ENCODE results near the gene BRD9. TPM values are rescaled to one million over a fixed set of nuclear protein-coding genes. Genes with fewer than 3 reads are reported as not detected.
A peak's percentile ranks its signal among the peaks of the same experiment; 100 is the strongest.
"Not testable (repeated sequence)": the region's sequence is repeated elsewhere in the genome, so short reads cannot be mapped to it uniquely, and the experiment has no call there.

BRD9 gene
- total RNA-seq, 1 donor from 2014 or later: 40.8 TPM

- peak; percentile 72 for DNase-seq (ENCODE audit: low spot score)
These were observed 30.8 kb upstream of the BRD9 start for GRCh38 chr5:923281-923873.

DNA sequence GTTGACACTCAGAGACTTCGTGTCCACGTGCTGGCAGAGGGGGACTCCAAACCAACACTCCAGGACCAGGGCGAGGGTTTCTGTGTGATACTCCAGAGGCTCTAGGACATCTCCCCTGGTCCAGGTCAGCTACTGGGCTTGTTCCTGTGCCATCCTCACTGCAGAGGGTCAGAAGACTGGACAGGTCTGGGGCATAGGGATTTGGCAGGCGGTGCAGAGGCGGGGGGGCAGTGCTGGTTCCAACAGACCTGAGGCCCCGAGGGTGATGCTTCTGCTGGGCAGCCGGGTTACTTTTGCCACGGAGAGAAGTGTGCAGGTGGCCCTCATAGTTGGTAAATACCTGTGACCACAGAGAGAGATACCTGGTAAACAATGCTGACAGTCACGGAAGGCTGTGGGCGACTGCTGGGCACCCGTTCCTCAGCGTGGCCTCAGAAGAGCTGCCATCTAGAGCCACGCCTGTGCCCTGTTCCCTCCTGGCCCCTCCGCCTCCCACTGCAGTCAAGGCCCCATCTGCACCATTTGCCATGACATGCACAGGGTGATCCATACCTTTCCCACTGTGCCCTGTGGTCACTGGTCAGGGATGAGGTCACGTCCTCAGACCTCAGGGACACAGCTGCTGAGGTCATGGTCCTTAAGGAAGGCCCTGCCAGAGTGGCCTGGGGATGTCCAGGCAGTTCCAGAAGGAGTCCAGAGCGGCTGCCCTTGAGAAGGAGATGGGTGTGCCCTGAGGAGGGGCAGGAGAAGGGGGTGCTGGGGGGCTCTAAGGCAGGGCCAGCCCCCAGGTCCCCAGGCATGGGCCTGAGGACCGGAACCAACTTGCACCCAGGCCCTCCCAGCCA, 30.1 kb upstream of the BRD9 start:
- DNase-seq (ENCODE audit: low spot score): no peak

DNA sequence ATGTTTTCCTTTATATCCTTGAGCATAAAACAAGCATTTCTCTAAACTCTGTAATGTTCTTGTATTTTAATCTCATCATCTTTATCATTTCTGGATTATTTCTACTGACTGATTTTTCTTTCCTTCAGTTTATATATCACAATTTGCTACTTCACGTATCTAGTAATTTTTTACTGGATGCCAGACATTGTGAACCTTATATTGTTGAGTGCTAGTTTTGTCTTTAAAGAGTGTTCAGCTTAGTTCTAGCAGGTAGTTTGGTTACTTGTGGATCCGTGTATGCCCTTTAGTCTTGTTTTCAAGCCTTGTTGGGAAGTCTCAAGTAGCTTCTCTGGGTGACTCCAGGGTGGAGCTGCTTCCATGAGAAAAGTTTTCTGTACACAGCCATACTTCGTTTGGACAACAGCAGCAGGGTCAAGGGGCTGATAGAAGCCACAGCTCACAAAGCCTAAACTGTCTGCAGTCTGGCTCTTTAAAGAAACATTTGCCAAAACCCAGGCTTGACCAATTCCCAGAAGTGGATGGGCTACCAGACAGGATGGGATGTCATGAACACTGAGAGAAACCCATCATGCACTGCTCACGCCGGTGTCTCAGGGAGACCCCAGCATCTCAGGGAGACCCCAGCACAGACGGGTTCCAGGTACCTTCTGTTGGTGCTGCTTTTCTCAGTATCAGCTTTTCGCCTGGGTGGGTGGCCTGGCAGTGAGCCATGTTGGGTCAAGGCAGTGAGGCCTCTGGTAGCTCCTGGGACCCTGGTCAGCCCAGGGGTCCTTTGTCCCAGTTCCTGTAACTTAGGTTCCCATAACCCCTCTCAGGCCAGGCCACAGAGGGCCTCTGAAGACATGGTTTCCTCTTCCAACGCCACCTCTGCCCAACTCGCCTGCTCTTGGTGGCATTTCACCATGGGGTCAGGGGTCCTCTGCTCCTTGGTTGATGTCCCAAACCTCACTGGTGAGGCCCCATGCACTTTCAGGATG, 29.1 kb upstream of the BRD9 start:
- no peak for DNase-seq (ENCODE audit: low spot score)

- DNase-seq (ENCODE audit: low spot score): no peak
These were observed 27.7 kb upstream of the BRD9 start for GRCh38 chr5:920321-920720.

GRCh38 chr5:919356-920000, 26.9 kb upstream of the BRD9 start:
- no peak for DNase-seq (ENCODE audit: low spot score)

- not testable (repeated sequence) for DNase-seq (ENCODE audit: low spot score)
These were observed 26.1 kb upstream of the BRD9 start for GRCh38 chr5:918717-919116.

GRCh38 chr5:916441-917293, 24.1 kb upstream of the BRD9 start:
- DNase-seq (ENCODE audit: low spot score): no peak

- DNase-seq (ENCODE audit: low spot score): no peak
These were observed 23.3 kb upstream of the BRD9 start for GRCh38 chr5:915946-916345.

- DNase-seq (ENCODE audit: low spot score): not testable (repeated sequence)
These were observed 22.7 kb upstream of the BRD9 start for GRCh38 chr5:915346-915745.

DNA sequence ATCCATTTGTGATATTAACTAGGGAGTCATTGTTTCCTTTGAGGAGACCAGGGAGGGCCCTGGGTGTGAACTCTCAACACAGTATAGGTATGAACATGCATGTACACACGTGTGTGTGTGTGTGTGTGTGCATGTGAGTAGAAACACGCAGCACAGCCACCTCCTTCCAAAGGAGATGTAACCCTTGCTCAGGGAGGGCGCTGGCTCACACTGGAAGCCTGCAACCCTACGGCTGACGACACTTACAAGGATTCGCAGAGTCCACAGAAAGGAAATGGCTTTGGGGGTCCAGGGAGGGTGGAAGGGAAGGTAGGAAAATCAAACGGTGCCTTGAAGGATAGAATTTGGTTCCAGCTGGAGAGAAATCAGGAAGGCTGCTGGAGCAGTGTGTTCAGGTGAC, 22.0 kb upstream of the BRD9 start:
- DNase-seq (ENCODE audit: low spot score): no peak

DNA sequence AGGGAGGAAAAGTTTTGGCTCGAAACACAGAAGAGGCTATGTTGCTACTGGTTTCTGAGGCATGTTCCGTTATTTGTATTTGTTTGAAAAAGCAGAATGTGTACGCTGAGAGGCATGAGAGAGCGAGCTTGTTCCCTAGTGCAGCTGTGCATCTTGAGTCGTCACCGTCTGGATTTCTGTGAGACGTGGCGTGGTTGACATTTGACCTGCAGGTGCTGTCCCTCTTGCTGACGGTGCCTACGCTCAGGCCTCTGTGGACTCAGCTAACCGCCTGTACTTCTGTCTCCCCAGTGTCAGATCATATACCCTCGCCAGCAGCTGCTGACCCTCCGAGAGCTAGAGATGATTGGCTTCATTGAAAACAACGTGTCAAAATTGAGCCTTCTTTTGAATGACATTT, 21.6 kb upstream of the BRD9 start:
- no peak for DNase-seq (ENCODE audit: low spot score)

- DNase-seq (ENCODE audit: low spot score): no peak
These were observed 19.9 kb upstream of the BRD9 start for GRCh38 chr5:912280-913091.

DNA sequence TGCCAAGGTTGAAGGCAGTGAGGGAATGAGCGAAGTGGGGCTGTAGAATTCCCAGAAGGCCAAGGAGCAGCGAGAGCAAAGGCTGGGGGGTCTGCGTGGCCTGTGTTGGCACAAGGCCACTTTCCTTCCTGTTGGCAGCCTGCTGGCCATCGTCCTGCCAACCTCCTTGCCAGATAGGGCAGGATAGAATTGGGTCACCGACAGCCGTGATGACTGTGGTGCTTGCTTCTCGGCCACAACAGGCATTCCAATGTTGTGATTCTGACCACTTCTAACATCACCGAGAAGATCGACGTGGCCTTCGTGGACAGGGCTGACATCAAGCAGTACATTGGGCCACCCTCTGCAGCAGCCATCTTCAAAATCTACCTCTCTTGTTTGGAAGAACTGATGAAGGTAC, 19.0 kb upstream of the BRD9 start:
- DNase-seq (ENCODE audit: low spot score): no peak

GRCh38 chr5:910769-911160, 18.2 kb upstream of the BRD9 start:
- no peak for DNase-seq (ENCODE audit: low spot score)

DNA sequence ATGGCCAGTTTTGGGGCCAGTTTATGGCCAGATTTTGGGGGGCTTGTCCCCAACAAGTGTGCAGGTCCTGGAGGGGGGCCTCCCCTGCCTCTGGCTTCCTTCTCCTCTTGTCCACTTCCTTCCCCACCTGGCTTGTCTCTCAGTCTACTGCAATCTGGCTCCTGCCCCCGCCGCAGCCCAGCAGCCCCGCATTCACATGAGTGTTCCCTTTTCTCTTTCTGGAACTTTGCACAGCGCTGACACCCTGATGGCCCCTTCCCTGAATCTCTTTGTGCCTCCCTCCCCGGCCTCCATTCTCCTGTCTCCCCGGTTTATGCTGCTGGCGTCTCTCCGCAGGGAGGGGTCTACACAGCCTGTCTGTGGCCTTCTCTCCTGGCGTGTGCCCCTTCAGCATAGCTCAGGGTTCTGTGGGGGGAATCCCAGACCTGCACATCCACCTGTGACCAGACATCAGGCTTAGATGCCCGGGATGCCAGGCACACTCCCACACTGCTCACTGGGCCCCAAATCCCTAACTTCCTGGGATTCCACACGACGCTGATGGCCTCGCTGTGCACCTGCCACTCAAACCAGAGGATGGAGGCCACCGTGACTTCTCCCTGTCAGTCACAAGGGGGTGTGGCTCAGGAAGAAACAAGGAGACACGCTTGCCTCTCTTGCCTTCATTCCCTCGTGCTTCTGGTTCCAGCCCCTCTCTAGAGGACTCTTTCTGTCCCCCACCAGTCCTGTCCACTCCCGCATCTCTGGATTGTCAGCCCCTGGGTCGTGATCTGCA, 17.6 kb upstream of the BRD9 start:
- no peak for DNase-seq (ENCODE audit: low spot score)

DNA sequence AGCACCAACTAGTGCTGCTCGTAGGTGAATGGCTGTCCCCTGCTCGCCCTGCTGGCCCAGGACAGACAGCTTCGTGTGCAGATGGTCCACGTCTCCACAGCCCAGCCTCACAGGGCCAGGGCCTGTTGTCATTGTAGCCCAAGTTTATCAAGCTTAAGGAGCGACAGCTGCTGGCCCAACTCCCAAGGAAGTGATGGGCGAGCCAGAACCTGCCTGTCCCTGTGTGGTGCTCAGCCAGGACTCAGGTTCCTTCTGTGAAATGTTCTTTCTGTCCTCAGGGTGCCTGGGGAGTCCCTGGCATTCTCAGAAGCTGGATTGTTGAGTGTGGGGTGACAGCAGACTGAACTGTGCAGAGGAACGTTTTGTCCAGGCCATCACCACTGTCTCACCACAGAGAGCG, 16.5 kb upstream of the BRD9 start:
- no peak for DNase-seq (ENCODE audit: low spot score)

DNA sequence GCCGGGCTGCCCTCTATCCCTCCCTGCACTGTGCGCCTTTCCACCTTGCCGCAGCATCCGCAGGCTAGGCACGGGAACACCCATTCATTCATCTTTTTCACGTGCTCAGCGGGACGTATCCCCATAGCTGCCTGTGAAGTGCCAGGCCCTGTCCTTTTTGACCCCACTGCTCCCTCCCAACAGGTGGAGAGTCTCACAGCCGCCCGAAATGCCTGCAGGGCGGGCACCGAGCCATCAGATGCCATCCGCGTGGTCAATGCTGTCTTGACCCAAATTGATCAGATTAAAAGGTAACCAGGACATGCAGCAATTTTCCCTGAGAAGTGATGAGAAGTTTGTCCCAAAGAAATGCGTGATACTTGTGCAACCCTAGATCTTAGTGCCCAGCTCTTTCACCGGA, 15.6 kb upstream of the BRD9 start:
- DNase-seq (ENCODE audit: low spot score): no peak

DNA sequence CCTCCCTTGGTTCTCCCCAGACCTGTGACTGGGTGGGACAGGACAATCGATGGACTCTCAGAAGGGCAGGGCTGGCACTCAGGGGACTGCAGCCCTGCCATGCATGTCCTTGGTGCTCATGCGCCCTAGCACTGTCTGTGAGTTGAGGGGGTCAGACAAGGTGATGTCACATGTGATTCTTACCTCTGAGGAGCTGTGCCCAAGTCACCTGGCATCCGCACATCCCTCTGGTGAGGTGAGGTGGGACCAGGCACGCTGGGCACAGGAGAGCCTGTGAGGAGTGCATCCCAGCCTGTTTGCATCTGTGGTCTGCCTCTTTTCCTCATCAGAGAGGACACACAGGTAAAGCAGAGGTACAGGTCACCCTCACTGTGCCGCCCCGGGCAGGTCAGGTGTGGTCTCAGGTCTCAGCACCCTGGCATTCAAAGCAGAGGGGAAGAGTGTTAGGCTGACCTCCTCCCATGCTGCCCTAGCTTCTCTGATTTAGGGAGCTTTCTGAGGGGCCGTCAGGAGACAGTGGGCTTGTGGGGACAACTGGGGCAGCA, 14.8 kb upstream of the BRD9 start:
- DNase-seq (ENCODE audit: low spot score): no peak

DNA sequence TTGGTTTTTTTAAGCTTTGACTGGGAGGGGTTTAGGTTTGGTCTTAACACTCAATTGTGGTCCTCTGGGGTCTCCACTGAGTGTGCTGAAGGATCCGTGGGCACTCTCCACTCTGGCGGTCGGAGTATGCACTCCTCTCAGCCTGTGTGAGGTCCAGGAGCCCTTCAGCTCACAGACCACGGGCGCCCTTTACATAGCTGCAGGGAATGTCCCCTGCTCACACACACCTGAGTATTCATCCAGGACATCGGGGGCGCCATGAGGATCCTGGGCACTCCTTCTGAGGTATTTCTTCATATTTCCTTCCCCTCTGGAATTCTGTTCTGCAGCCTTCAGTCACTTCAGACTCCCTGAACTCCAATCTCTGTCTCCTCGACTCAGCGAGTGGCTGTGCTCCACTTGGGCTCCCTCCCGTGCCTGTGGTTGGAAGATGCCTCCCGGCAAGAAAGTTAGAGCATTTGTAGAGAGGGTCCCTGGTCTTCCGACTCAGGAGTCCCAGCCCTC, 12.6 kb upstream of the BRD9 start:
- DNase-seq (ENCODE audit: low spot score): no peak
